ENCODE results near the gene LY86. TPM values are rescaled to one million over a fixed set of nuclear protein-coding genes. Genes with fewer than 3 reads are reported as not detected.

Gene LY86
- total and polyA plus RNA-seq, 10 of the 15 experiments (the other 5 are each of a cell fraction or from before 2014, with no cell fraction given), result 68.2 to 457 (median 128) TPM

DNA sequence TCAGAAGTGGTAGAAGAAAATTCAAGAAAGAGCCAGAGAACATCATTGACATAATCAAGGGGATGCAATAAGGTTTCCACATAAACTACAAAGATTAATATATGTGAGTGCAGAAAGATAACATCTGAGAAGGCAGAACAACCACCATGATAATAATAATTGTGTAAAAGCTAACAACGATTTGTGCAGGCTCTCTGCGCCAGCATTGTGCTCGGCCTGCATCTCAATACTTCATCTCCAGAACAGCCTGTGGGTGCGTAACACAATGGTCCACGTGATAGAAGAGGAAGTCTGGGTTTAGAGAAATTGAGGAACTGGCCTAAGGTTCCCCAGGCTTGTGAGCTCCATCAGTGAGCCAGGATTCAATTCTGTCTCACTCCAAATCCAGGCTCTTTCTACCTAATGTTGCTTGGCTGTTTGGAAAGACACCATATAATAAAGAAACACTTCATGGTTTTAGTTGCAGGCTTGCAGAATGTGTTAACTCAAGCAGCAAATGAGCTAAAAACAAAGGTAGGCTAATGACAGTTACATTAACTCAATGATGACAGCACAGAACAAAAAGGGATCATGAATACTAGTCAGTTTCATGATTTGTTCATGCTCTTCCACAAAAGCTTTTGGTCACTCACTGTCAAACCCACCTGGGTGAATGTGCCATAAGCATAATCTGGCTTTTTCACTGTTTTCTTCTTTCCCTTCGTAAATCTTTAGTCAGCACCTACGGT, 71.2 kb downstream of the LY86 start (continued):
- TF ChIP-seq, protein P1, sequence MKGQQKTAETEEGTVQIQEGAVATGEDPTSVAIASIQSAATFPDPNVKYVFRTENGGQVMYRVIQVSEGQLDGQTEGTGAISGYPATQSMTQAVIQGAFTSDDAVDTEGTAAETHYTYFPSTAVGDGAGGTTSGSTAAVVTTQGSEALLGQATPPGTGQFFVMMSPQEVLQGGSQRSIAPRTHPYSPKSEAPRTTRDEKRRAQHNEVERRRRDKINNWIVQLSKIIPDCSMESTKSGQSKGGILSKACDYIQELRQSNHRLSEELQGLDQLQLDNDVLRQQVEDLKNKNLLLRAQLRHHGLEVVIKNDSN (IDR thresholded peaks at IDR 0.05; ENCODE audit: borderline replicate concordance, extremely low read length, insufficient read depth, low read depth, low read length), result peak; percentile 66
- TF ChIP-seq, protein P2, sequence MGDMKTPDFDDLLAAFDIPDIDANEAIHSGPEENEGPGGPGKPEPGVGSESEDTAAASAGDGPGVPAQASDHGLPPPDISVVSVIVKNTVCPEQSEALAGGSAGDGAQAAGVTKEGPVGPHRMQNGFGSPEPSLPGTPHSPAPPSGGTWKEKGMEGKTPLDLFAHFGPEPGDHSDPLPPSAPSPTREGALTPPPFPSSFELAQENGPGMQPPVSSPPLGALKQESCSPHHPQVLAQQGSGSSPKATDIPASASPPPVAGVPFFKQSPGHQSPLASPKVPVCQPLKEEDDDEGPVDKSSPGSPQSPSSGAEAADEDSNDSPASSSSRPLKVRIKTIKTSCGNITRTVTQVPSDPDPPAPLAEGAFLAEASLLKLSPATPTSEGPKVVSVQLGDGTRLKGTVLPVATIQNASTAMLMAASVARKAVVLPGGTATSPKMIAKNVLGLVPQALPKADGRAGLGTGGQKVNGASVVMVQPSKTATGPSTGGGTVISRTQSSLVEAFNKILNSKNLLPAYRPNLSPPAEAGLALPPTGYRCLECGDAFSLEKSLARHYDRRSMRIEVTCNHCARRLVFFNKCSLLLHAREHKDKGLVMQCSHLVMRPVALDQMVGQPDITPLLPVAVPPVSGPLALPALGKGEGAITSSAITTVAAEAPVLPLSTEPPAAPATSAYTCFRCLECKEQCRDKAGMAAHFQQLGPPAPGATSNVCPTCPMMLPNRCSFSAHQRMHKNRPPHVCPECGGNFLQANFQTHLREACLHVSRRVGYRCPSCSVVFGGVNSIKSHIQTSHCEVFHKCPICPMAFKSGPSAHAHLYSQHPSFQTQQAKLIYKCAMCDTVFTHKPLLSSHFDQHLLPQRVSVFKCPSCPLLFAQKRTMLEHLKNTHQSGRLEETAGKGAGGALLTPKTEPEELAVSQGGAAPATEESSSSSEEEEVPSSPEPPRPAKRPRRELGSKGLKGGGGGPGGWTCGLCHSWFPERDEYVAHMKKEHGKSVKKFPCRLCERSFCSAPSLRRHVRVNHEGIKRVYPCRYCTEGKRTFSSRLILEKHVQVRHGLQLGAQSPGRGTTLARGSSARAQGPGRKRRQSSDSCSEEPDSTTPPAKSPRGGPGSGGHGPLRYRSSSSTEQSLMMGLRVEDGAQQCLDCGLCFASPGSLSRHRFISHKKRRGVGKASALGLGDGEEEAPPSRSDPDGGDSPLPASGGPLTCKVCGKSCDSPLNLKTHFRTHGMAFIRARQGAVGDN (IDR thresholded peaks at IDR 0.05), result peak; percentile 80
- TF ChIP-seq FOXK2 (IDR thresholded peaks at IDR 0.05) (no peak), SREBF1 (IDR thresholded peaks at IDR 0.05; ENCODE audit: low read length) (no peak), ETV6 (conservative IDR thresholded peaks at IDR 0.05 in 1 of 2, IDR thresholded peaks at IDR 0.05 in 1 of 2; ENCODE audit: borderline replicate concordance in 1 of 2, low read depth in 1 of 2) (no peak), GATAD2B (conservative IDR thresholded peaks at IDR 0.05; ENCODE audit: low read depth) (no peak), ZNF217 (IDR thresholded peaks at IDR 0.05) (no peak), NRF1 (conservative IDR thresholded peaks at IDR 0.05; ENCODE audit: low read depth, low read length) (no peak), BMI1 (IDR thresholded peaks at IDR 0.05; ENCODE audit: borderline replicate concordance) (no peak), ATF7 (IDR thresholded peaks at IDR 0.05; ENCODE audit: low read depth) (0 out of 2 replicates have a peak, but pooled peaks have one; percentile 33), HDAC2 (IDR thresholded peaks at IDR 0.05) (no peak), IKZF1 (conservative IDR thresholded peaks at IDR 0.05) (peak; percentile 38; the same call in 1 of the 2 replicates), SMC3 (IDR thresholded peaks at IDR 0.05; ENCODE audit: borderline replicate concordance, low read length) (no peak), NFYA (IDR thresholded peaks at IDR 0.05; ENCODE audit: borderline replicate concordance, low read depth, low read length) (no peak), MXI1 (IDR thresholded peaks at IDR 0.05; ENCODE audit: low read depth, low read length) (no peak), POLR2A (IDR thresholded peaks at IDR 0.05; ENCODE audit: low read depth, low read length) (no peak), NBN (IDR thresholded peaks at IDR 0.05) (0 out of 2 replicates have a peak, but pooled peaks have one; percentile 19), RFX5 (IDR thresholded peaks at IDR 0.05; ENCODE audit: low read depth, low read length) (no peak), PRDM15 (CRISPR knock-in tag; IDR thresholded peaks at IDR 0.05) (no peak), HSF1 (IDR thresholded peaks at IDR 0.05; ENCODE audit: low read depth, low read length) (no peak), JUNB (IDR thresholded peaks at IDR 0.05) (0 out of 2 replicates have a peak, but pooled peaks have one; percentile 3), RAD51 (IDR thresholded peaks at IDR 0.05) (peak; percentile 82)

Measured in GM12878 (cell line).